ENCODE data around the gene SPACA4. TPM values are rescaled to one million over a fixed set of nuclear protein-coding genes. Genes with fewer than 3 reads are reported as not detected.

SPACA4 gene
- total and polyA plus RNA-seq, 10 of the 15 experiments (the other 5 are each of a cell fraction or from before 2014, with no cell fraction given): not detected

GRCh38 chr19:48606463-48607358 lies at the start of gene SPACA4 (continued):
- no peak for TF ChIP-seq ELK1 (IDR thresholded peaks at IDR 0.05; ENCODE audit: low read depth, low read length)
- no peak for TF ChIP-seq YY1 (IDR thresholded peaks at IDR 0.05; ENCODE audit: low read depth, low read length)
- TF ChIP-seq MTA2 (IDR thresholded peaks at IDR 0.05; ENCODE audit: low read depth): no peak
- TF ChIP-seq IRF4 (IDR thresholded peaks at IDR 0.05; ENCODE audit: low read depth, low read length): no peak
- TF ChIP-seq TARDBP (IDR thresholded peaks at IDR 0.05; ENCODE audit: borderline replicate concordance): no peak

GRCh38 chr19:48556825-48557224 lies 49.7 kb upstream of the SPACA4 start:
- Histone ChIP-seq H3K4me1 (ENCODE audit: control insufficient read depth, insufficient read depth, low read length) (no peaks in the 10 kb centered on the region), H3K27me3 (replicated peaks in 1 of 2; ENCODE audit: control insufficient read depth in 2 of 2, insufficient read depth in 2 of 2, low read length in 1 of 2) (no peaks in the 10 kb centered on the region), H3K9ac (ENCODE audit: control insufficient read depth, insufficient read depth, low read length) (no peak overlapping the region), H3K36me3 (ENCODE audit: control insufficient read depth in 2 of 2, insufficient read depth in 2 of 2, low read length in 1 of 2) (no peaks in the 10 kb centered on the region), H4K20me1 (ENCODE audit: control insufficient read depth, insufficient read depth) (no peaks in the 10 kb centered on the region), H3K4me2 (ENCODE audit: control insufficient read depth, insufficient read depth) (no peak overlapping the region), H3K9me3 (replicated peaks; ENCODE audit: control insufficient read depth, insufficient read depth, low read length) (no peaks in the 10 kb centered on the region), H3K79me2 (ENCODE audit: control insufficient read depth, insufficient read depth, low read length) (no peaks in the 10 kb centered on the region), H2AFZ (ENCODE audit: control insufficient read depth, low read depth, low read length) (no peak overlapping the region), H3K4me3 (no peak overlapping the region), H3K27ac (ENCODE audit: control insufficient read depth, insufficient read depth) (no peak overlapping the region)
- ATAC-seq (no peak), DNase-seq (ENCODE audit: low read depth, low spot score) (no peak), FAIRE-seq (no peak)
- POLR2A ChIA-PET: no interaction called here
- in situ Hi-C loops (cut with MboI) (loop anchor here (25.0 kb wide), 1 partner anchor 695 kb away; the partner anchor contains the start of gene TPRX2), intact Hi-C loops (cut with micrococcal nuclease; ENCODE audit: unreplicated experiment) (no loop called here)
- SMC1A ChIA-PET (ENCODE audit: uncharacterized antibody, unreplicated experiment): no interaction called here
- CTCF ChIA-PET: no interaction called here
- WGBS (ENCODE audit: insufficient coverage, insufficient replicate concordance, low lambda C conversion rate, missing lambda C conversion rate): 57% methylated on average over 5 of the region's 5 CpGs
- RAD21 ChIA-PET (ENCODE audit: unreplicated experiment): no interaction called here
- BruUV-seq (replicated peaks): no TSS peak
- TF ChIP-seq SPI1 (IDR thresholded peaks at IDR 0.05; ENCODE audit: borderline replicate concordance, insufficient read depth, low read depth, low read length) (no peak), CTCF (IDR thresholded peaks at IDR 0.05 in 2 of 3, conservative IDR thresholded peaks at IDR 0.05 in 1 of 3; ENCODE audit: control insufficient read depth in 2 of 3, extremely low read depth in 1 of 3, insufficient read depth in 1 of 3, low read depth in 3 of 3, low read length in 3 of 3) (no peak), CEBPZ (IDR thresholded peaks at IDR 0.05; ENCODE audit: low read depth, low read length) (no peak), TBL1XR1 (IDR thresholded peaks at IDR 0.05; ENCODE audit: low read depth, low read length) (no peak), CBX3 (IDR thresholded peaks at IDR 0.05; ENCODE audit: borderline replicate concordance, low read depth) (no peak), HCFC1 (IDR thresholded peaks at IDR 0.05; ENCODE audit: low read length) (no peak), IRF3 (IDR thresholded peaks at IDR 0.05) (no peak), FOS (IDR thresholded peaks at IDR 0.05; ENCODE audit: borderline replicate concordance, extremely low read depth, insufficient read length) (no peak)

All from GM12878 (cell line).